ENCODE results near the gene RREB1. TPM values are rescaled to one million over a fixed set of nuclear protein-coding genes. Genes with fewer than 3 reads are reported as not detected.

RREB1 gene
- total RNA-seq, result 100 to 1,000 TPM in 1 of 4 donors, 10 to 100 TPM in 3; 56.2 to 102 (median 62.6) TPM

- TF ChIP-seq POLR2A (IDR thresholded peaks at IDR 0.05) (no peak), CTCF (IDR thresholded peaks at IDR 0.05) (no peak), EP300 (IDR thresholded peaks at IDR 0.05) (no peak), POLR2AphosphoS5 (IDR thresholded peaks at IDR 0.05) (no peak)
- Histone ChIP-seq H3K4me3 (peak within 1 kb of the TSS; percentile 87), H3K9me3 (no peaks in the 10 kb centered on the region), H3K27me3 (no peaks in the 10 kb centered on the region), H3K4me1 (peaks cover 37% of the 10 kb centered on the region), H3K27ac (peak within 1 kb of the TSS; percentile 97), H3K36me3 (no peaks in the 10 kb centered on the region)
- under 1% methylated on average over 40 of the region's 59 CpGs for WGBS
- peak in 1 of 2 donors; percentile 77 for DNase-seq (ENCODE audit: low spot score in 2 of 2)
Measured at GRCh38 chr6:7107578-7108195, at the start of gene RREB1. Gene RREB1, plus strand, starts transcription at chr6:7107961. Its CDS starts 73,951 bp downstream, at chr6:7181912.

GRCh38 chr6:7058250-7058923, 49.4 kb upstream of the RREB1 start:
- Histone ChIP-seq H3K9me3 (no peaks in the 10 kb centered on the region), H3K4me1 (peaks cover 45% of the 10 kb centered on the region), H3K36me3 (no peaks in the 10 kb centered on the region), H3K27me3 (no peaks in the 10 kb centered on the region), H3K4me3 (no peak overlapping the region), H3K27ac (peak overlapping the region; percentile 88)
- no peak for DNase-seq (ENCODE audit: low spot score in 2 of 2)
- WGBS, result 60% methylated on average over 4 of the region's 4 CpGs
- TF ChIP-seq POLR2AphosphoS5 (IDR thresholded peaks at IDR 0.05) (peak in 2 of 3 donors; percentile 26 to 60), CTCF (IDR thresholded peaks at IDR 0.05) (no peak), EP300 (IDR thresholded peaks at IDR 0.05) (no peak)

- 62% methylated on average over 6 of the region's 6 CpGs for WGBS
Measured at GRCh38 chr6:7060769-7061516, 46.8 kb upstream of the RREB1 start.

GRCh38 chr6:7062451-7063162, 45.2 kb upstream of the RREB1 start:
- Histone ChIP-seq H3K36me3 (no peaks in the 10 kb centered on the region), H3K4me1 (peaks cover 37% of the 10 kb centered on the region), H3K4me3 (no peak overlapping the region), H3K9me3 (no peaks in the 10 kb centered on the region), H3K27me3 (no peaks in the 10 kb centered on the region), H3K27ac (no peak overlapping the region)
- TF ChIP-seq CTCF (IDR thresholded peaks at IDR 0.05) (no peak), POLR2AphosphoS5 (IDR thresholded peaks at IDR 0.05) (no peak), EP300 (IDR thresholded peaks at IDR 0.05) (no peak), POLR2A (IDR thresholded peaks at IDR 0.05) (no peak)
- 72% methylated on average over 11 of the region's 11 CpGs for WGBS
- no peak for DNase-seq (ENCODE audit: low spot score in 2 of 2)

More at GRCh38 chr6:7060769-7061516, 46.8 kb upstream of the RREB1 start:
- no peaks in the 10 kb centered on the region for H3K36me3 ChIP-seq
- DNase-seq (ENCODE audit: low spot score in 2 of 2), result no peak
- no peaks in the 10 kb centered on the region for H3K9me3 ChIP-seq
- TF ChIP-seq POLR2AphosphoS5 (IDR thresholded peaks at IDR 0.05) (no peak), EP300 (IDR thresholded peaks at IDR 0.05) (no peak), CTCF (IDR thresholded peaks at IDR 0.05) (no peak)
- no peaks in the 10 kb centered on the region for H3K27me3 ChIP-seq
- H3K4me1 ChIP-seq, result peaks cover 43% of the 10 kb centered on the region
- H3K4me3 ChIP-seq, result no peak overlapping the region
- peak overlapping the region; percentile 84 for H3K27ac ChIP-seq

Data from suprapubic skin (tissue), 4 donors.